HPDE6-E6E7 (cell line): ENCODE results near the gene RTP1.

Experiments used
- DNase-seq: peaks from one replicate; pipeline ENCODE4 v3.0.0; 2011; ENCODE audit warnings: missing footprints; ENCODE audit errors: extremely low spot score

RTP1 gene

DNA sequence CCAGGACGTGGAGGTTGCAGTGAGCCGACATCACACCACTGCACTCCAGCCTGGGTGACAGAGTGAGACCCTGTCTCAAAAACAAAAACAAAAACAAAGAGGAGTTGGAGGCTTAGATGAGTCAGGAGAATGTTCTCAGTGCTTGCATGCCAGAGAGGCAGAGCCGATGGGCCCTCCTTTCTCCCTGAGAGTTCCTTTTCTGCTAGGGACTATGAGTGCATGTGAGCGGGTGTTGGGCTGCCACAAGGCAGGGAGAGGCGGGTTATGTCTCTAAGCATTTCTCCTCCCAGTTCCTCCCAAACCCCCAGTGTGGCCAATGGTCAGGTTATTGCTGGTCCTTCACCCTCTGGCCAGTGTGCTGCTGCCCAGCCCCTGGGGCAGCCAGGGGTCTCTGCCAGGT, 45.1 kb downstream of the RTP1 start:
- DNase-seq = no peak

DNA sequence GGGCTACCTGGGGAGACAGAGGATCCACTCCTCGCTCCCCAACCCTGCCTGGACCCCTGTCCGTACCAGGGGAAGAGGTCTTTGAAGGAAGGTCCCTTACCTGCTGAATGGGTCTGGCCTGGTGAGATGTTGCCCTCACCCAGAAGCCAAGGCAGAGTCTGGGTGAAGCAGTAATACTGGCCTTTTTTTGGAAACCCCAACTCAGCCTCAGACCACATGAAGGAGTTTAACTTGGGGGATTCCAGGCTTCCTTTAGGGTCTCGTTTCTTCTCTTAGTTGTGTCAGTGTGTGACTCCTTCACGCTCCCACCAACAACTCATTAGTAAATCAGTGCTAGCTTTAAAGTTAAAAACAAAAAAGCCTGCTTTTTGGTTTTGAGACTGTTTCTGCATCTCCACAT, 45.6 kb downstream of the RTP1 start:
- no peak for DNase-seq

- no peak for DNase-seq
Observed at GRCh38 chr3:187243933-187244524, 46.7 kb downstream of the RTP1 start.

DNA sequence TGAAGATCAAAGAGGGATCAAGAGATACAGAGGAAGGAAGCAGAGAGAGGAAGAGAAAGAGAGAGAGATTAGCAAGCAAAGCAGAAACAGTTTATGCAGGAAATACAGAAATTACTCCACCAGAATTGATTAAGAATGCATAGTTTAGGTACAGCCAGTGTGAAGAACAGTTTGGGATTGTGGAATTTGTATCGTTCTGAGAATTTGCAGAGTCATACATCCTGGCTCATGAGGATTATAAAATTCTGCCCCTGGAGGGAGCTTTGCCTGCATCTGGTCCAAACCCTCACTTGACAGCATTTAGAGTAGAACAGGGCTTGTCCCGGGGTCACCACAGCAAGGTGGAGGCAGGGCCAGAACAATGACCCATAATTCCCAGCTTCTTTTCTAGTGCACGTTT, 50.1 kb downstream of the RTP1 start:
- DNase-seq = no peak
